ENCODE results near the gene KATNBL1. TPM values are rescaled to one million over a fixed set of nuclear protein-coding genes. Genes with fewer than 3 reads are reported as not detected.

Gene KATNBL1, protein sequence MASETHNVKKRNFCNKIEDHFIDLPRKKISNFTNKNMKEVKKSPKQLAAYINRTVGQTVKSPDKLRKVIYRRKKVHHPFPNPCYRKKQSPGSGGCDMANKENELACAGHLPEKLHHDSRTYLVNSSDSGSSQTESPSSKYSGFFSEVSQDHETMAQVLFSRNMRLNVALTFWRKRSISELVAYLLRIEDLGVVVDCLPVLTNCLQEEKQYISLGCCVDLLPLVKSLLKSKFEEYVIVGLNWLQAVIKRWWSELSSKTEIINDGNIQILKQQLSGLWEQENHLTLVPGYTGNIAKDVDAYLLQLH
- total RNA-seq, result 10 to 100 TPM; 36.2 to 37.0 TPM

DNA sequence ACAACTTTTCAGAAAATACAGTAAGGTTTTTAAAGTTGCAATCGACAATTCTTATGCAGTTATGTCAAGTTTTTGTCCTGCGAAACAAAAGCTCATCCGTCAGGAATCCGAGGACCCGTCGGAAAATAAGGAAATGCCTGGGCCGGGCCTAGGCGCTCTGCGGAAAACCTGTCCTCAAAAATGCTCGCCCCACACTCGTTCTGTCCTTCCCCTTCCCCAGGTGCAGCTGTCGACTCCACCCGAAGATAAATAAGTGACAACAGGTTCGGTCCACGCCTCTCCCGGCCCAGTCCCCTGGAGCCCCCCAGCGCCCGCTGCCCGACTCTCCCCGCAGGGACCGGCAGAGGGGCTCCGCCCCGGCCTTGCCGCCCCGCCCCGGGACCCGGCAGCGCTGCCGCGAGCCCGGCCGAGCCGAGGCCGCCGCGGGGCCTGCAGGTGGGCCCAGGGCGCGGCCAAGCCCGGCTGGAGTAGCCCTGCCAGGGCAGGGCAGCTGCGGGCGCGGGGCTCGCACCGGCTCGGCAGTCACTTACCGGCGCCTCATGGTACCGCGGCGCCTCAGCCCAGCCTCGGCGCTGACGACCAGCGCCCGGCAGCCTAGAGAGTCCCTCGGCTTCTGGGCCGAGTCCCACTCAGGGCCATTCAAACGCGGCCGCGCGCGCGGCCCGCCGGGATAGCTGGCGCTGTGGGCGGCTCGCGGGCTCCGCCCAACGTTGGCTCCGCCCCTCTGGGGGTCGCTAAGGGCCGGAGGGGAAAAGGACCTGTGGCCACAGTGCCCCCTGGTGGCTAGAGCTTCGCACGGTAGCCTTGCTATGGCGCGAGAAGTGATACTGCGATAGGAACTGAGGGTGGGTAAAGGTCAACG, at the start of gene KATNBL1:
TSS of gene KATNBL1 (minus strand) at position 676 of the 862 bp plus-strand sequence. CDS start 46,420 bp downstream, outside the sequence.
- no peaks in the 10 kb centered on the region for H3K27me3 Mint-ChIP-seq
- H3K27ac Mint-ChIP-seq, result peak within 1 kb of the TSS; percentile 72
- H3K9me3 Mint-ChIP-seq, result no peaks in the 10 kb centered on the region
- peak; percentile 96 for DNase-seq
- peaks cover 9% of the 10 kb centered on the region for H3K36me3 Mint-ChIP-seq
- peaks cover 16% of the 10 kb centered on the region for H3K4me1 Mint-ChIP-seq
- peak within 1 kb of the TSS; percentile 87 for H3K4me3 Mint-ChIP-seq

DNA sequence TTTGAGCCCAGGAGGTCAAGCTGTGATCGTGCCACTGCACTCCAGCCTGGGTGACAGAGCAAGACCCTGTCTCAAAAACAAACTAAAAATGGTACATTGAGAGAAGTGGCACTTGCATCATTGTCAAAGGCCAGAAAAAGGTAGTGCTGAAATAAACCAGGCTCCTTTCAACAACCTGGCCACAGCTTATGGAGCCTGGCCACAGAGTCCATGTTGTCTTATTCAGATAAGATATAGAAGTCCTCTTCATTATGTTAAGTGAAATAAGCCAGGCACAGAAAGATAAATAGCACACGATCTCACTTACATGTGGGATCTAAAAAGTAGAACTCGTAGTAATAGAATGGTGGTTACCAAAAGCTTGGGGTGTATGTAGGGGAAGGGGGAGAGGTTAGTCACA, 49.7 kb upstream of the KATNBL1 start:
- no peak overlapping the region for H3K4me3 Mint-ChIP-seq
- H3K4me1 Mint-ChIP-seq, result peaks cover 1% of the 10 kb centered on the region
- H3K9me3 Mint-ChIP-seq, result no peaks in the 10 kb centered on the region
- H3K27ac Mint-ChIP-seq, result peak overlapping the region; percentile 31
- H3K36me3 Mint-ChIP-seq, result peaks cover 7% of the 10 kb centered on the region
- H3K27me3 Mint-ChIP-seq, result no peaks in the 10 kb centered on the region
- no peak for DNase-seq

- Mint-ChIP-seq H3K4me3 (no peak overlapping the region), H3K4me1 (no peaks in the 10 kb centered on the region), H3K36me3 (peaks cover 12% of the 10 kb centered on the region)
Observed at GRCh38 chr15:34258151-34258550, 48.3 kb upstream of the KATNBL1 start.

GRCh38 chr15:34252545-34252944, 42.6 kb upstream of the KATNBL1 start:
- Mint-ChIP-seq H3K36me3 (peaks cover 17% of the 10 kb centered on the region), H3K27me3 (no peaks in the 10 kb centered on the region), H3K9me3 (no peaks in the 10 kb centered on the region), H3K27ac (no peak overlapping the region), H3K4me3 (no peak overlapping the region), H3K4me1 (peaks cover 5% of the 10 kb centered on the region)
- DNase-seq, result no peak

More at GRCh38 chr15:34258151-34258550, 48.3 kb upstream of the KATNBL1 start:
- peak overlapping the region; percentile 12 for H3K27ac Mint-ChIP-seq
- no peak for DNase-seq
- H3K9me3 Mint-ChIP-seq, result no peaks in the 10 kb centered on the region
- no peaks in the 10 kb centered on the region for H3K27me3 Mint-ChIP-seq

- Mint-ChIP-seq H3K9me3 (no peaks in the 10 kb centered on the region), H3K4me3 (no peak overlapping the region), H3K4me1 (peaks cover 5% of the 10 kb centered on the region), H3K27me3 (no peaks in the 10 kb centered on the region), H3K36me3 (peaks cover 11% of the 10 kb centered on the region), H3K27ac (no peak overlapping the region)
- no peak for DNase-seq
Observed at GRCh38 chr15:34248190-34248589, 38.3 kb upstream of the KATNBL1 start.

DNA sequence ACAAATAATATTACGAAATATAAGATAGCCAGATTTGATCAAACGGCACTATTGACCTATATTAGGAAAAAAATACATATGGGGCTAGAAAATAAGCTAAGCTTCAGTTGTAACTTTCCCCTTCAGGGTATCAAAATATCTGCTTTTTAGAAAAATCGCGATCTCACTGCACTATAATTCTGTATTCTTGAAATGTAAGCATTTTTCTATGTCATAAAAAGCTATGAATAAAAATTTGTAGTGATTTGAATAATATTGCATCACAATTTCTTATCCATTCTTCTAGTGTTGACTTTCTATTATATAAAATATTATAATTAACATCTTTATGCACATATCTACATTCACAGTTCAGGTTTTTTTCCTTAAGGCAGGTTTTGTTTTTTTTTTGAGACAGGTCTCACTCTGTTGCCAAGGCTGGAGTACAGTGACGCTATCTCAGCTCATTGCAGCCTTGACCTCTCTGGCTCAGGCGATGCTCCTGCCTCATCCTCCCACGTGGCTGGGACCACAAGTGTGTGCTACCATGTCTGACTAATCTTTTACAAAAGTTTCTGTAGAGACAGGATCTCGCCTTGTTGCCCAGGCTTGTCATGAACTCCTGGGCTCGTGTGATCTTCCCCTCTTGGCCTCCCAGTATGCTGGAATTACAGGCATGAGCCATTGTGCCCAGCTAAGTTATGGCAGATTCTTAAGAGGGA, 36.5 kb upstream of the KATNBL1 start:
- Mint-ChIP-seq H3K27ac (peak overlapping the region; percentile 57), H3K36me3 (peaks cover 9% of the 10 kb centered on the region), H3K4me3 (no peak overlapping the region), H3K4me1 (peaks cover 11% of the 10 kb centered on the region), H3K27me3 (no peaks in the 10 kb centered on the region), H3K9me3 (no peaks in the 10 kb centered on the region)
- no peak for DNase-seq

- H3K4me3 Mint-ChIP-seq, result no peak overlapping the region
- no peak for DNase-seq
- no peaks in the 10 kb centered on the region for H3K9me3 Mint-ChIP-seq
- H3K36me3 Mint-ChIP-seq, result peaks cover 12% of the 10 kb centered on the region
- H3K27ac Mint-ChIP-seq, result peak overlapping the region; percentile 28
- H3K4me1 Mint-ChIP-seq, result peaks cover 30% of the 10 kb centered on the region
- H3K27me3 Mint-ChIP-seq, result no peaks in the 10 kb centered on the region
Observed at GRCh38 chr15:34243226-34243625, 33.3 kb upstream of the KATNBL1 start.

GRCh38 chr15:34242331-34242710, 32.4 kb upstream of the KATNBL1 start:
- Mint-ChIP-seq H3K9me3 (no peaks in the 10 kb centered on the region), H3K27ac (no peak overlapping the region), H3K4me1 (peaks cover 30% of the 10 kb centered on the region), H3K27me3 (no peaks in the 10 kb centered on the region), H3K36me3 (peaks cover 14% of the 10 kb centered on the region), H3K4me3 (no peak overlapping the region)
- DNase-seq, result no peak

- Mint-ChIP-seq H3K27ac (peak overlapping the region; percentile 43), H3K4me1 (peaks cover 30% of the 10 kb centered on the region)
- DNase-seq, result no peak
Observed at GRCh38 chr15:34241376-34242330, 31.8 kb upstream of the KATNBL1 start.

GRCh38 chr15:34240537-34240936, 30.6 kb upstream of the KATNBL1 start:
- no peak overlapping the region for H3K4me3 Mint-ChIP-seq

More at GRCh38 chr15:34241376-34242330, 31.8 kb upstream of the KATNBL1 start:
- Mint-ChIP-seq H3K27me3 (no peaks in the 10 kb centered on the region), H3K9me3 (no peaks in the 10 kb centered on the region), H3K36me3 (peaks cover 14% of the 10 kb centered on the region), H3K4me3 (no peak overlapping the region)

DNA sequence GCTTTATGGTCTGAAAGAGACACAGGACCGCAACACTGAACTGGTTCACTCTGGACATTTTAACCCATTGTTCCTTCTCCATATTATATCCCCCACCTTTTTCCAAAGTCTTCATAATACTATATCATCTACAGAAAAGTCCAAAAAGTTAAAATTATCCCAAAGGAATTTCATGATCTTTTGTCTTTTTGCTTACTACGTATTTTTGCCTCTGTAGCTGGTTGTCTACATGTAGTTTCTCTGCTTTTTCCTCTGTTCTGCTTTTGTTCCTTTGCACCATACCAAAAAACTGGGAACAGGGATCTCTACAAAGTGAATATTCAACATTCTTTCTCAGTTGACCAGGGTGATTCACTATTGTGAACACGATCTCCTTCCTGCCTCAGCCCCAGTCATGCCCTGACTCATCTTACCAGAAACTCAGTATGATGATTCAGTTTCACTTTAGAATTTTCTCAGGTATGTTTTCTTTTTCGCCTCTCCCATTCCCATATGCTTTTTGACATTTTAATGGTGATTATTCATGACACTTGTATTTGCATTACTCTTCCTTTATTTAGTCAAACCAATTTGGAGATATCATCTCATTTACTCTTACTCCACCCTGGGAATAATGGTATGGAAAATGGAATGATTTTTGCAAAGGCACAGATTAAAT, 29.4 kb upstream of the KATNBL1 start:
- peak; percentile 33 for DNase-seq
- H3K4me1 Mint-ChIP-seq, result peaks cover 30% of the 10 kb centered on the region
- peaks cover 20% of the 10 kb centered on the region for H3K36me3 Mint-ChIP-seq

More at GRCh38 chr15:34240537-34240936, 30.6 kb upstream of the KATNBL1 start:
- Mint-ChIP-seq H3K27me3 (no peaks in the 10 kb centered on the region), H3K36me3 (peaks cover 20% of the 10 kb centered on the region), H3K9me3 (no peaks in the 10 kb centered on the region), H3K27ac (peak overlapping the region; percentile 77), H3K4me1 (peaks cover 30% of the 10 kb centered on the region)
- DNase-seq, result peak; percentile 7

GRCh38 chr15:34233614-34234013, 23.7 kb upstream of the KATNBL1 start:
- Mint-ChIP-seq H3K36me3 (peaks cover 18% of the 10 kb centered on the region), H3K4me1 (peaks cover 2% of the 10 kb centered on the region), H3K27me3 (no peaks in the 10 kb centered on the region), H3K27ac (peak overlapping the region; percentile 28), H3K4me3 (no peak overlapping the region), H3K9me3 (no peaks in the 10 kb centered on the region)
- no peak for DNase-seq

More for the DNA sequence above, 29.4 kb upstream of the KATNBL1 start:
- Mint-ChIP-seq H3K27ac (peak overlapping the region; percentile 85), H3K4me3 (peak overlapping the region; percentile 46), H3K27me3 (no peaks in the 10 kb centered on the region), H3K9me3 (no peaks in the 10 kb centered on the region)

DNA sequence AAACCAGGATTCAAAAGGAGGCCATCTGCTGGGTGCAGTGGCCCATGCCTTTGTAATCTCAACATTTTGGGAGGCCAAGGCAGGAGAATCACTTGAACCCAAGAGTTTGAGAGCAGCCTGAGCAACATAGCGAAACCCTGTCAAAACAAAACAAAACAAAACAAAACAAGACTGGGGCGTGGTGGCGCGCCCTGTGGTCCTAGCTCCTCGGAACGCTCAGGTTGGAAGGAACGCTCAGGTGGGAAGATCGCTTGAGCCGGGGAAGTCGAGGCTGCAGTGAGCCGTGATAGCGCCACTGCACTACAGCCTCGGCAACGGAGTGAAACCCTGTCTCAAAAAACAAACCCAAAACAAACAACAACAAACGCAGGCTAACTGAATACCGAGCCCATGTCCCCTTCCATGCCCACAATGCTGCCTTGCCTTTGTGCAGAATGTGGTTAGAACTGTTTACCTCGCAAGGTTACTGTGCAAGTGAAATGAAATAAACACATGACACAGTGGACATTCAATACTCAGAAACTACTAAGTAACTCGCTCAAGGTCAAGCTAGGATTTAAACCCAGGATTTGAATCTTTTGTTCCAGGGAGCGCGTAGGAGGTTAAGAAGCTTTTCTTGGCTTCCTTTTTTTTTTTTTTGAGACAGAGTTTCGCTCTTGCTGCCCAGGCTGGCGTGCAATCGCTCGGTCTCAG, 14.2 kb upstream of the KATNBL1 start:
- Mint-ChIP-seq H3K27me3 (peaks cover 5% of the 10 kb centered on the region), H3K9me3 (no peaks in the 10 kb centered on the region), H3K27ac (peak overlapping the region; percentile 92), H3K4me3 (peak overlapping the region; percentile 97), H3K36me3 (peaks cover 16% of the 10 kb centered on the region), H3K4me1 (peaks cover 16% of the 10 kb centered on the region)
- no peak for DNase-seq
